ENCODE data around the gene TMEM131.

The TMEM131 gene

GRCh38 chr2:97796465-97797126, 199.2 kb downstream of the TMEM131 start:
- no peak for DNase-seq

GRCh38 chr2:97792416-97792815, 203.3 kb downstream of the TMEM131 start:
- no peak for DNase-seq

GRCh38 chr2:97788986-97789644, 206.6 kb downstream of the TMEM131 start:
- DNase-seq: no peak

GRCh38 chr2:97785818-97786217, 209.9 kb downstream of the TMEM131 start:
- DNase-seq: peak; percentile 12

- DNase-seq: no peak
These were observed 210.8 kb downstream of the TMEM131 start for GRCh38 chr2:97784953-97785352.

- no peak for DNase-seq
These were observed 213.8 kb downstream of the TMEM131 start for GRCh38 chr2:97781981-97782380.

GRCh38 chr2:97779141-97779540, 216.6 kb downstream of the TMEM131 start:
- DNase-seq: no peak

- DNase-seq: no peak
These were observed 220.7 kb downstream of the TMEM131 start for GRCh38 chr2:97775074-97775473.

GRCh38 chr2:97774425-97774824, 221.3 kb downstream of the TMEM131 start:
- no peak for DNase-seq

- DNase-seq: no peak
These were observed 225.3 kb downstream of the TMEM131 start for GRCh38 chr2:97770445-97770844.

- DNase-seq: no peak
These were observed 226.0 kb downstream of the TMEM131 start for GRCh38 chr2:97769711-97770110.

GRCh38 chr2:97769308-97769707, 226.4 kb downstream of the TMEM131 start:
- no peak for DNase-seq

GRCh38 chr2:97766567-97766966, 229.2 kb downstream of the TMEM131 start:
- DNase-seq: no peak

GRCh38 chr2:97765933-97766332, 229.8 kb downstream of the TMEM131 start:
- DNase-seq: no peak

- no peak for DNase-seq
These were observed 231.0 kb downstream of the TMEM131 start for GRCh38 chr2:97764559-97765263.

GRCh38 chr2:97763176-97763845, 232.4 kb downstream of the TMEM131 start:
- DNase-seq: no peak

- no peak for DNase-seq
These were observed 234.6 kb downstream of the TMEM131 start for GRCh38 chr2:97761192-97761591.

- DNase-seq: no peak
These were observed 235.2 kb downstream of the TMEM131 start for GRCh38 chr2:97760480-97761049.

GRCh38 chr2:97759727-97760407, 235.9 kb downstream of the TMEM131 start:
- no peak for DNase-seq

GRCh38 chr2:97758131-97758705, 237.5 kb downstream of the TMEM131 start:
- DNase-seq: no peak

GRCh38 chr2:97757062-97757461, 238.7 kb downstream of the TMEM131 start:
- no peak for DNase-seq

GRCh38 chr2:97755491-97755890, 240.3 kb downstream of the TMEM131 start:
- no peak for DNase-seq

Measured in fibroblast of skin of scalp (primary cell).